H9 (cell line): ENCODE results near the gene DIS3L2. TPM values are rescaled to one million over a fixed set of nuclear protein-coding genes. Genes with fewer than 3 reads are reported as not detected.

Experiments used
- DNase-seq: peaks from one replicate; pipeline ENCODE4 v3.0.0-alpha.2; 2017
- H2AFZ ChIP-seq: one replicate; pipeline ENCODE4 v1.6.1; 2013; ENCODE audit warnings: mild to moderate bottlenecking, low read length, control low read depth, moderate library complexity
- H2AK5ac ChIP-seq: 2 replicates; pipeline ENCODE4 v1.6.1; 2013; ENCODE audit warnings: low read length, control low read depth, mixed read lengths; ENCODE audit not compliant: insufficient read length
- H2BK120ac ChIP-seq: one replicate; pipeline ENCODE4 v1.6.1; 2013; ENCODE audit warnings: low read depth, mild to moderate bottlenecking, low read length, control low read depth, inconsistent platforms; ENCODE audit not compliant: poor library complexity, severe bottlenecking
- H2BK12ac ChIP-seq: 2 replicates; pipeline ENCODE4 v1.6.1; 2013; ENCODE audit warnings: low read length, control low read depth, mixed read lengths, low read depth; ENCODE audit not compliant: insufficient read length
- H2BK15ac ChIP-seq: 2 replicates; pipeline ENCODE4 v1.6.1; 2013; ENCODE audit warnings: low read depth, low read length, control low read depth
- H2BK20ac ChIP-seq: one replicate; pipeline ENCODE4 v1.6.1; 2013; ENCODE audit warnings: low read depth, mild to moderate bottlenecking, low read length, control low read depth, inconsistent platforms; ENCODE audit not compliant: poor library complexity, severe bottlenecking
- H2BK5ac ChIP-seq: 2 replicates; pipeline ENCODE4 v1.6.1; 2013; ENCODE audit warnings: low read length, control low read depth, mixed read lengths; ENCODE audit not compliant: insufficient read length
- H3K14ac ChIP-seq: 2 replicates; pipeline ENCODE4 v1.6.1; 2013; ENCODE audit warnings: low read length, control low read depth; ENCODE audit not compliant: insufficient read depth
- H3K18ac ChIP-seq: 2 replicates; pipeline ENCODE4 v1.6.1; 2013; ENCODE audit warnings: low read depth, mild to moderate bottlenecking, mixed read lengths, low read length, control low read depth; ENCODE audit not compliant: insufficient read length
- H3K23ac ChIP-seq: 2 replicates; pipeline ENCODE4 v1.6.1; 2013; ENCODE audit warnings: low read length, control low read depth, mixed read lengths, low read depth; ENCODE audit not compliant: insufficient read length
- H3K23me2 ChIP-seq: 2 replicates; pipeline ENCODE4 v1.6.1; 2013; ENCODE audit warnings: low read depth, mild to moderate bottlenecking, mixed read lengths, low read length, control low read depth; ENCODE audit not compliant: insufficient read length, poor library complexity, severe bottlenecking
- H3K27ac ChIP-seq: 2 replicates; pipeline ENCODE4 v1.5.1; 2013; ENCODE audit warnings: low read length, control low read depth, mixed read lengths, low read depth; ENCODE audit not compliant: insufficient read length
- H3K27me3 ChIP-seq: 2 replicates; pipeline ENCODE4 v1.6.1; 2013; ENCODE audit warnings: low read length, control low read depth, inconsistent platforms; ENCODE audit not compliant: insufficient read depth
- H3K4ac ChIP-seq: 2 replicates; pipeline ENCODE4 v1.6.1; 2013; ENCODE audit warnings: low read depth, mild to moderate bottlenecking, control low read depth, inconsistent platforms, low read length, moderate library complexity
- H3K4me1 ChIP-seq: 2 replicates; pipeline ENCODE4 v1.6.1; 2013; ENCODE audit warnings: low read length, control low read depth, inconsistent platforms; ENCODE audit not compliant: insufficient read depth
- H3K4me2 ChIP-seq: 2 replicates; pipeline ENCODE4 v1.6.1; 2013; ENCODE audit warnings: low read length, control low read depth, mixed read lengths; ENCODE audit not compliant: insufficient read length, insufficient read depth
- H3K56ac ChIP-seq: 2 replicates; pipeline ENCODE4 v1.6.1; 2013; ENCODE audit warnings: low read depth, mild to moderate bottlenecking, mixed read lengths, low read length, control low read depth; ENCODE audit not compliant: insufficient read length
- H3K79me1 ChIP-seq: 2 replicates; pipeline ENCODE4 v1.6.1; 2013; ENCODE audit warnings: low read depth, mild to moderate bottlenecking, moderate library complexity, low read length, control low read depth, inconsistent platforms; ENCODE audit not compliant: insufficient read depth, poor library complexity, severe bottlenecking
- H3K79me2 ChIP-seq: 2 replicates; pipeline ENCODE4 v1.6.1; 2013; ENCODE audit warnings: low read length, control low read depth, inconsistent platforms; ENCODE audit not compliant: insufficient read depth
- H3K9ac ChIP-seq: 2 replicates; pipeline ENCODE4 v1.6.1; 2013; ENCODE audit warnings: low read length, control low read depth, mixed read lengths; ENCODE audit not compliant: insufficient read length; ENCODE audit errors: extremely low read depth
- H3K9me3 ChIP-seq: one replicate; pipeline ENCODE4 v1.6.1; 2013; ENCODE audit warnings: low read depth, low read length, inconsistent platforms; ENCODE audit not compliant: control insufficient read depth
- H3T11ph ChIP-seq: one replicate; pipeline ENCODE4 v1.6.1; 2013; ENCODE audit warnings: mild to moderate bottlenecking, low read length, control low read depth, inconsistent platforms
- H4K20me1 ChIP-seq: one replicate; pipeline ENCODE4 v1.6.1; 2013; ENCODE audit not compliant: control insufficient read depth, insufficient read length, insufficient read depth
- H4K5ac ChIP-seq: 2 replicates; pipeline ENCODE4 v1.6.1; 2013; ENCODE audit warnings: low read depth, mild to moderate bottlenecking, mixed read lengths, low read length, control low read depth; ENCODE audit not compliant: insufficient read length
- H4K8ac ChIP-seq: replicated peaks from 2 replicates; pipeline ENCODE4 v1.6.1; 2013; ENCODE audit warnings: low read length, control low read depth, mixed read lengths, low read depth; ENCODE audit not compliant: insufficient read length
- H4K91ac ChIP-seq: 2 replicates; pipeline ENCODE4 v1.6.1; 2013; ENCODE audit warnings: low read depth, mild to moderate bottlenecking, moderate library complexity, mixed read lengths, low read length, control low read depth; ENCODE audit not compliant: insufficient read length
- H3K27ac Mint-ChIP-seq, 3 experiments: 2 replicates in 2 of 3; 3 replicates in 1 of 3; pipeline ENCODE4 v1.8.0; 2020 to 2021; ENCODE audit warnings: mixed read lengths in 3 of 3, mild to moderate bottlenecking in 1 of 3, moderate library complexity in 1 of 3
- H3K27me3 Mint-ChIP-seq: 2 replicates; pipeline ENCODE4 v1.8.0; 2021; ENCODE audit warnings: low read depth, mild to moderate bottlenecking, moderate library complexity, mixed read lengths
- H3K36me3 Mint-ChIP-seq, 3 experiments: 2 replicates in 2 of 3; 3 replicates in 1 of 3; pipeline ENCODE4 v1.8.0; 2020 to 2021; ENCODE audit warnings: low read depth in 3 of 3, mixed read lengths in 3 of 3; ENCODE audit not compliant: insufficient read depth in 1 of 3
- H3K4me1 Mint-ChIP-seq, 2 experiments: 2 replicates each; pipeline ENCODE4 v1.8.0; 2020; ENCODE audit warnings: mixed read lengths in 2 of 2
- H3K4me3 Mint-ChIP-seq, 2 experiments: 2 replicates in 1 of 2; 3 replicates in 1 of 2; pipeline ENCODE4 v1.8.0; 2020 to 2021; ENCODE audit warnings: mild to moderate bottlenecking in 2 of 2, mixed read lengths in 2 of 2, moderate library complexity in 1 of 2
- H3K9me3 Mint-ChIP-seq, 2 experiments: 2 replicates in 1 of 2; 3 replicates in 1 of 2; pipeline ENCODE4 v1.8.0; 2020; ENCODE audit warnings: mild to moderate bottlenecking in 2 of 2, mixed read lengths in 2 of 2, moderate library complexity in 1 of 2
- CTCF ChIP-seq: fragments of 200-600 bp; sonication (generic); conservative IDR thresholded peaks from 3 replicates; pipeline ENCODE4 v1.8.0; 2021; ENCODE audit warnings: antibody characterized with exemption, mild to moderate bottlenecking
- WGBS: extraction: QIAGEN DNeasy Blood & Tissue Kit; methylation state at CpG from one replicate; pipeline ENCODE4 v1.1.7; 2013; ENCODE audit warnings: missing lambda C conversion rate, low lambda C conversion rate, mixed read lengths; ENCODE audit not compliant: insufficient read length; ENCODE audit errors: extremely low coverage; 5-methylcytosine and 5-hydroxymethylcytosine counted together
- total RNA-seq: library from RNA; stranded (reverse); gene quantifications from 2 replicates; pipeline ENCODE4 v1.2.1, GENCODE V29; 2021

DIS3L2 gene
- total RNA-seq, 1 experiment from 2014 or later: 28.1 TPM

GRCh38 chr2:231992888-231993287 lies 31.4 kb downstream of the DIS3L2 start:
- peaks cover 6% of the 10 kb centered on the region; the same call in 1 of the 2 replicates for H3K4me1 ChIP-seq
- H4K91ac ChIP-seq: no peak overlapping the region
- H3K4me3 Mint-ChIP-seq: no peak overlapping the region
- H3K23ac ChIP-seq: no peak overlapping the region
- no peak overlapping the region for H3K4ac ChIP-seq
- no peak for TF ChIP-seq CTCF
- H3K27ac ChIP-seq: no peak overlapping the region
- no peak overlapping the region for H3T11ph ChIP-seq
- H3K4me1 Mint-ChIP-seq: peaks cover 24 to 27% of the 10 kb centered on the region in 2 experiments
- H3K4me2 ChIP-seq: no peak overlapping the region
- no peaks in the 10 kb centered on the region for H3K79me1 ChIP-seq
- H3K18ac ChIP-seq: no peak overlapping the region
- H3K23me2 ChIP-seq: no peaks in the 10 kb centered on the region
- no peak overlapping the region for H4K5ac ChIP-seq
- no peak overlapping the region for H2BK120ac ChIP-seq
- H2BK15ac ChIP-seq: no peak overlapping the region
- no peaks in the 10 kb centered on the region for H4K20me1 ChIP-seq
- DNase-seq: no peak
- WGBS: no CpG with 5 or more reads among the region's 5 CpGs
- H2BK12ac ChIP-seq: no peak overlapping the region
- no peak overlapping the region for H3K56ac ChIP-seq
- H2BK20ac ChIP-seq: no peak overlapping the region
- H2AFZ ChIP-seq: no peak overlapping the region
- H3K9ac ChIP-seq: no peak overlapping the region
- H2BK5ac ChIP-seq: no peak overlapping the region
- H3K36me3 Mint-ChIP-seq: no peaks in the 10 kb centered on the region
- no peaks in the 10 kb centered on the region for H3K9me3 ChIP-seq
- H3K9me3 Mint-ChIP-seq: no peaks in the 10 kb centered on the region
- H3K27me3 ChIP-seq: no peaks in the 10 kb centered on the region
- no peaks in the 10 kb centered on the region for H3K27me3 Mint-ChIP-seq
- no peak overlapping the region for H2AK5ac ChIP-seq
- no peak overlapping the region for H3K14ac ChIP-seq
- 0 out of 2 replicates have a peak, but pooled peaks cover 6% of the 10 kb centered on the region for H3K79me2 ChIP-seq
- H4K8ac ChIP-seq: no peak overlapping the region
- no peak overlapping the region for H3K27ac Mint-ChIP-seq
